Measurements from ENCODE around the gene EFNA4. TPM values are rescaled to one million over a fixed set of nuclear protein-coding genes. Genes with fewer than 3 reads are reported as not detected.

Gene EFNA4
- total and polyA plus RNA-seq, 2 of the 8 experiments (the other 6 are each of a cell fraction or from before 2014, with no cell fraction given), result 21.9 to 23.9 TPM

- TF ChIP-seq CHD7 (IDR thresholded peaks at IDR 0.05; ENCODE audit: insufficient replicate concordance, low read length) (no peak), SIN3A (conservative IDR thresholded peaks at IDR 0.05 in 1 of 2, IDR thresholded peaks at IDR 0.05 in 1 of 2; ENCODE audit: low read depth in 1 of 2, low read length in 2 of 2) (peak; percentile 70 to 73; a peak in 1 of 4 replicates), CBX8 (IDR thresholded peaks at IDR 0.05; ENCODE audit: borderline replicate concordance, low read depth, low read length) (no peak), GABPA (IDR thresholded peaks at IDR 0.05; ENCODE audit: borderline replicate concordance, insufficient read depth, low read length) (peak; percentile 52; the same call in 1 of the 2 replicates), POLR2A (IDR thresholded peaks at IDR 0.05; ENCODE audit: control extremely low read depth in 1 of 2, low read depth in 2 of 2, low read length in 2 of 2) (no peak), TAF7 (optimal IDR thresholded peaks at IDR 0.05; ENCODE audit: borderline replicate concordance, low read depth, low read length) (no peak), RNF2 (IDR thresholded peaks at IDR 0.05; ENCODE audit: borderline replicate concordance, low read depth, low read length, missing control alignments, poor library complexity, severe bottlenecking) (no peak), RBBP5 (IDR thresholded peaks at IDR 0.05; ENCODE audit: borderline replicate concordance, low read depth, low read length) (0 out of 2 replicates have a peak, but pooled peaks have one; percentile 28)
Observed at GRCh38 chr1:155050560-155051341, 12.8 kb upstream of the EFNA4 start, which contains the start of gene ADAM15 (continued).

All from H1 (cell line).